Endothelial cell of umbilical vein (primary cell): Measurements from ENCODE around the gene EFNB1. TPM values are rescaled to one million over a fixed set of nuclear protein-coding genes. Genes with fewer than 3 reads are reported as not detected.

ENCODE experiments used
- BruUV-seq: library from RNA; stranded (reverse); fragments of 400-500 nt; replicated peaks from 2 replicates; lab custom pipeline; 2021; lab: Mats Ljungman, UMichigan
- CTCF ChIA-PET: fragments of 300-600, 350-600 bp; sonication (Branson Sonifier 250); formaldehyde crosslinking; loops from one replicate; lab custom pipeline; 2021; ENCODE audit warnings: antibody characterized with exemption, inconsistent platforms; lab: Charles Lee
- POLR2A ChIA-PET: fragments of 300-600, 350-600 bp; sonication (Branson Sonifier 250); formaldehyde crosslinking; loops from one replicate; lab custom pipeline; 2021; ENCODE audit warnings: antibody characterized with exemption, inconsistent platforms; lab: Charles Lee
- DNase-seq: peaks from one replicate; pipeline ENCODE4 v3.0.0-alpha.2; 2011; ENCODE audit warnings: low read depth, low spot score
- FAIRE-seq: peaks from 2 replicates; lab custom pipeline; 2011; peaks lifted over from hg19 to GRCh38; lab: Jason Lieb, UNC
- H2AFZ ChIP-seq: 2 replicates; pipeline ENCODE4 v1.6.0; 2012; ENCODE audit warnings: low read depth, low read length, control low read depth, inconsistent platforms
- H3K27ac ChIP-seq: 2 replicates; pipeline ENCODE4 v1.5.1; 2011; ENCODE audit warnings: low read depth, mild to moderate bottlenecking, control low read depth, low read length, moderate library complexity; ENCODE audit not compliant: insufficient read depth
- H3K27me3 ChIP-seq, 2 experiments: 2 replicates each; pipeline versions ENCODE4 v1.6.0 to v1.6.1; 2011; ENCODE audit warnings: low read length in 2 of 2, mixed read lengths in 1 of 2; ENCODE audit not compliant: control insufficient read depth in 2 of 2, insufficient read depth in 2 of 2
- H3K36me3 ChIP-seq, 2 experiments: 2 replicates in 1 of 2; 3 replicates in 1 of 2; pipeline ENCODE4 v1.5.1; 2011; ENCODE audit warnings: low read length in 2 of 2, mild to moderate bottlenecking in 1 of 2, moderate library complexity in 1 of 2; ENCODE audit not compliant: control insufficient read depth in 2 of 2, insufficient read depth in 2 of 2; ENCODE audit errors: extremely low read depth in 1 of 2
- H3K4me1 ChIP-seq: 3 replicates; pipeline ENCODE4 v1.5.1; 2011; ENCODE audit warnings: mild to moderate bottlenecking, low read length; ENCODE audit not compliant: control insufficient read depth, insufficient read depth; ENCODE audit errors: extremely low read depth
- H3K4me2 ChIP-seq: 2 replicates; pipeline ENCODE4 v1.6.1; 2011; ENCODE audit warnings: low read length, control low read depth, mixed read lengths; ENCODE audit not compliant: insufficient read depth
- H3K4me3 ChIP-seq, 3 experiments: fragments of 200-600 bp in 1 of 3; sonication (generic), shearing (Covaris generic) in 1 of 3; replicated peaks in 1 of 3; 2 replicates each; pipeline ENCODE4 v1.5.1; 2011 to 2016; ENCODE audit warnings: control low read depth in 3 of 3, low read length in 3 of 3, mild to moderate bottlenecking in 2 of 3, inconsistent platforms in 1 of 3, low read depth in 1 of 3, moderate library complexity in 1 of 3; ENCODE audit not compliant: insufficient read depth in 1 of 3
- H3K79me2 ChIP-seq: 2 replicates; pipeline ENCODE4 v1.6.0; 2012; ENCODE audit warnings: low read length, inconsistent platforms; ENCODE audit not compliant: control insufficient read depth, insufficient read depth
- H3K9ac ChIP-seq: replicated peaks from 2 replicates; pipeline ENCODE3; 2011; ENCODE audit warnings: low read length, control low read depth; ENCODE audit not compliant: insufficient read depth; ENCODE audit errors: extremely low read depth
- H3K9me1 ChIP-seq: replicated peaks from 3 replicates; pipeline ENCODE4 v1.6.0; 2011; ENCODE audit warnings: mild to moderate bottlenecking, low read length; ENCODE audit not compliant: control insufficient read depth, insufficient read depth; ENCODE audit errors: extremely low read depth
- H3K9me3 ChIP-seq: replicated peaks from 2 replicates; pipeline ENCODE4 v1.5.1; 2012; ENCODE audit warnings: low read length, inconsistent platforms; ENCODE audit not compliant: control insufficient read depth, insufficient read depth
- H4K20me1 ChIP-seq: replicated peaks from 2 replicates; pipeline ENCODE3; 2011; ENCODE audit warnings: mild to moderate bottlenecking, low read length; ENCODE audit not compliant: control insufficient read depth, insufficient read depth; ENCODE audit errors: extremely low read depth
- CTCF ChIP-seq, 2 donors: IDR thresholded peaks; 1 replicate in 1 of 2; 2 replicates in 1 of 2; pipeline ENCODE4 v1.5.1; 2011; ENCODE audit warnings: low read length in 2 of 2, mild to moderate bottlenecking in 2 of 2, moderate library complexity in 2 of 2, control low read depth in 1 of 2, inconsistent platforms in 1 of 2, low read depth in 1 of 2; ENCODE audit not compliant: insufficient read depth in 1 of 2; ENCODE audit errors: extremely low read depth in 1 of 2
- EZH2 ChIP-seq: IDR thresholded peaks from 2 replicates; pipeline ENCODE4 v1.6.1; 2012; ENCODE audit warnings: borderline replicate concordance, low read depth, mild to moderate bottlenecking, moderate library complexity, low read length, inconsistent platforms; ENCODE audit not compliant: severe bottlenecking
- FOS ChIP-seq: IDR thresholded peaks from 2 replicates; pipeline ENCODE4 v1.6.1; 2011; ENCODE audit warnings: mild to moderate bottlenecking, low read length, moderate library complexity, borderline replicate concordance; ENCODE audit not compliant: insufficient read depth
- GATA2 ChIP-seq: IDR thresholded peaks from 2 replicates; pipeline ENCODE4 v1.7.0; 2011; ENCODE audit warnings: low read depth, mild to moderate bottlenecking, moderate library complexity, mixed read lengths, low read length; ENCODE audit not compliant: insufficient read length, insufficient read depth
- JUN ChIP-seq: IDR thresholded peaks from 2 replicates; pipeline ENCODE4 v1.6.1; 2011; ENCODE audit warnings: borderline replicate concordance, low read depth; ENCODE audit not compliant: insufficient read length, insufficient read depth
- MAX ChIP-seq: IDR thresholded peaks from 2 replicates; pipeline ENCODE4 v1.6.1; 2011; ENCODE audit not compliant: insufficient read depth, insufficient read length
- MYC ChIP-seq: IDR thresholded peaks from one replicate; pipeline ENCODE4 v1.6.1; 2011; ENCODE audit warnings: mild to moderate bottlenecking, low read depth, low read length
- POLR2A ChIP-seq: IDR thresholded peaks from 2 replicates; pipeline ENCODE4 v1.6.1; 2012; ENCODE audit warnings: low read depth, mild to moderate bottlenecking, control low read depth, low read length
- POLR2AphosphoS5 ChIP-seq: IDR thresholded peaks from 2 replicates; pipeline ENCODE4 v1.6.1; 2012; ENCODE audit warnings: low read depth, mild to moderate bottlenecking, control low read depth, low read length, moderate library complexity; ENCODE audit not compliant: insufficient read depth
- dilution Hi-C: fragments of 300-500 bp; cut with MboI; formaldehyde crosslinking; loops from one replicate; pipeline ENCODE4 v1.15.0; 2019; ENCODE audit warnings: low sequenced_read_pairs; ENCODE audit not compliant: extremely low pct_ligation_motif_present
- intact Hi-C: fragments of 100-400 bp; cut with micrococcal nuclease; formaldehyde crosslinking; loops from one replicate; pipeline ENCODE4 v1.10.0; 2022
- polyA plus RNA-seq, 4 experiments: library from polyadenylated mRNA; depleted of rRNA in 3 of 4; stranded (reverse) in 3 of 4; unstranded in 1 of 4; fragments of >200 nt; gene quantifications; 2 replicates each; pipeline versions ENCODE4 v1.2.1 to v1.2.3, GENCODE V29; 2011 to 2012; ENCODE audit warnings: missing spikeins in 1 of 4
- total RNA-seq: library from RNA; stranded (reverse); gene quantifications from 2 replicates; pipeline ENCODE4 v1.2.3, GENCODE V29; 2021

EFNB1 gene
- total and polyA plus RNA-seq, 2 donors (not counting 3 experiments of a cell fraction or from before 2014, with no cell fraction given): 7.8 to 13.3 TPM

- Histone ChIP-seq H2AFZ (no peak overlapping the region), H3K36me3 (no peaks in the 10 kb centered on the region), H3K27ac (no peak overlapping the region), H3K4me2 (no peak overlapping the region), H3K9me3 (no peaks in the 10 kb centered on the region), H3K4me1 (no peaks in the 10 kb centered on the region), H4K20me1 (no peaks in the 10 kb centered on the region), H3K9ac (no peak overlapping the region), H3K27me3 (no peaks in the 10 kb centered on the region), H3K79me2 (no peaks in the 10 kb centered on the region), H3K9me1 (no peaks in the 10 kb centered on the region), H3K4me3 (no peak overlapping the region)
- POLR2A ChIA-PET: interaction anchor here (1.7 kb wide), 1 partner anchor 18 kb away, joined by 6 read pairs; the partner anchor contains the start of gene EFNB1
- no peak for FAIRE-seq
- intact Hi-C loops: no loop called here
- BruUV-seq: no TSS peak
- TF ChIP-seq EZH2 (no peak), CTCF (IDR thresholded peaks at IDR 0.05; ENCODE audit: extremely low read depth in 1 of 2, insufficient read depth in 1 of 2, low read depth in 1 of 2, low read length in 2 of 2) (no peak), JUN (no peak), FOS (no peak), MYC (no peak), POLR2AphosphoS5 (no peak), MAX (no peak), GATA2 (no peak), POLR2A (no peak)
- CTCF ChIA-PET: interaction anchor here (1.3 to 1.6 kb wide), 2 partner anchors 19 to 214 kb away, joined by 3 to 4 read pairs; no protein-coding TSS in a partner anchor
- no peak for DNase-seq
- dilution Hi-C loops: no loop called here
Observed at GRCh38 chrX:68846536-68846935, 17.7 kb downstream of the EFNB1 start.
